Daoy (cell line): ENCODE measurements around the gene RBX1. TPM values are rescaled to one million over a fixed set of nuclear protein-coding genes. Genes with fewer than 3 reads are reported as not detected.

Source experiments
- DNase-seq: peaks from one replicate; pipeline ENCODE4 v3.0.0-alpha.2; 2015; ENCODE audit warnings: low read depth
- total RNA-seq: library from RNA; depleted of rRNA; stranded (reverse); fragments of >200 nt; shearing (Covaris generic); gene quantifications from 2 replicates; pipeline ENCODE4 v1.2.3, GENCODE V29; 2014; rRNA removed

Gene RBX1
- total RNA-seq, 1 experiment from 2014 or later, result 91.9 TPM

DNA sequence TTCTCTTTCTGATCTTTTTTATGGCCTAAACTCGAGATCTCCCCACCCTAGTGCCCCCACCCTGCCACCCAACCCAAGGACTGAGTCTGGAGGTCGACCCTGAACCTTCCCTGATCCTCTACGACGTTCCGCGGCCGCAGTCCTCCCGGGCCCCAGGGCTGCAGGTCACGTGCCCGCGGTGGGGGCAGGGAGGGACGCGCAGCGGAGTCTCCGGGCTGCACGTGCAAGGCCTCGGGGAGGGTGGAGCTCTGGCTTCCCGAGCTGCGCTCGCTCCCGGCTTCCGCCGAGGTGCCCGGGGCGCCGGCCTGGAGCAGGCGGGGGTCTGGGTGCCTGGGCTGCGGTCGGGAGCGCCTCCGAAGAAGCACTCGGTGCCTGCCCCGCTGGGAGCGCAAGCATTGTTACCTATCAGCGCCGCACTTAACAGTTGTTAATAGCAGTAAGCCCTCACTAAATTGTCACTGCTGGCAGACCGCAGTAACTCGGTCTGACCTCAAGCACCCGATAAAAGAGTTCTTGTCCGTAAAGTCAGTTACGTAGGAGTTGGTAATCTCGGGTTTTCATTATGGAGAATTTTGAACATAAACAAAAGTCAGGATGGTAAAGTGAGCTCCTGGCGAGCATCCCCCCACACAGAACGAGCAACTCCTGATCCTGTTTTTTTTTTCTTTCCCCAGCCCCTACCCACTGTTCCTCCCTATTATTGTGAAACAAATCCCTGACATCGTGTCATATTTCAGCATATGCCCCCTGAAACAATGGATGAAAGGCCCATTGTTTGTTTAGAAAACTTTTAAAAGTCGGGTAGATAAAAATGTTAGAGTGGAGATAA, 71.5 kb downstream of the RBX1 start:
- peak; percentile 81 for DNase-seq

Other genes starting within 250 kb of the RBX1 start
- 37.1 and 39.6 TPM in 2 replicates for gene SLC25A17, start 132.0 kb upstream of the RBX1 start, total RNA-seq
- 178 and 273 TPM in 2 replicates for gene ST13, start 94.7 kb upstream of the RBX1 start, total RNA-seq
- 10.4 and 12.5 TPM in 2 replicates for gene XPNPEP3, start 94.2 kb upstream of the RBX1 start, total RNA-seq
- not detected in 2 replicates for gene DNAJB7, start 89.3 kb upstream of the RBX1 start, total RNA-seq
- 21.7 and 40.4 TPM in 2 replicates for gene EP300, start 141.2 kb downstream of the RBX1 start, total RNA-seq